GM23338 (cell line): ENCODE data around the gene ANKZF1. TPM values are rescaled to one million over a fixed set of nuclear protein-coding genes. Genes with fewer than 3 reads are reported as not detected.

Source experiments
- ATAC-seq: fragments of 200-7000 bp; cut with Tn5 transposase; 3 replicates; pipeline ENCODE4 v1.9.1; 2020
- DNase-seq: peaks from one replicate; pipeline ENCODE4 v3.0.0-alpha.2; 2015; ENCODE audit warnings: low spot score
- H2AFZ ChIP-seq: fragments of 200-600 bp; sonication (generic); 2 replicates; pipeline ENCODE4 v1.8.0; 2016; ENCODE audit warnings: antibody characterized with exemption, mild to moderate bottlenecking, moderate library complexity
- H3F3A ChIP-seq: fragments of 200-600 bp; sonication (generic); replicated peaks from 2 replicates; pipeline ENCODE4 v1.8.0; 2017; ENCODE audit warnings: antibody characterized with exemption, mixed run types, low read depth
- H3K27ac ChIP-seq: fragments of 200-600 bp; sonication (generic); 2 replicates; pipeline ENCODE4 v1.6.1; 2016; ENCODE audit warnings: low read depth
- H3K27me3 ChIP-seq: fragments of 200-600 bp; sonication (generic); 2 replicates; pipeline ENCODE4 v1.8.0; 2016; ENCODE audit warnings: mild to moderate bottlenecking, mixed run types, moderate library complexity; ENCODE audit not compliant: insufficient read depth
- H3K36me3 ChIP-seq: fragments of 200-600 bp; sonication (generic); 2 replicates; pipeline ENCODE4 v1.8.0; 2016; ENCODE audit warnings: mild to moderate bottlenecking; ENCODE audit not compliant: insufficient read depth
- H3K4me1 ChIP-seq: fragments of 200-600 bp; sonication (generic); 2 replicates; pipeline ENCODE4 v1.8.0; 2016; ENCODE audit warnings: mild to moderate bottlenecking, moderate library complexity; ENCODE audit not compliant: insufficient read depth
- H3K4me2 ChIP-seq: fragments of 200-600 bp; sonication (generic); 2 replicates; pipeline ENCODE4 v1.7.1; 2017; ENCODE audit warnings: mixed run types
- H3K4me3 ChIP-seq: fragments of 200-600 bp; sonication (generic); 2 replicates; pipeline ENCODE4 v1.6.1; 2016; ENCODE audit warnings: mixed run types
- H3K79me2 ChIP-seq: fragments of 200-600 bp; sonication (generic); replicated peaks from 2 replicates; pipeline ENCODE4 v1.8.0; 2017; ENCODE audit warnings: mild to moderate bottlenecking; ENCODE audit not compliant: insufficient read depth
- H3K9me2 ChIP-seq: fragments of 200-600 bp; sonication (generic); 2 replicates; pipeline ENCODE4 v1.8.0; 2017; ENCODE audit not compliant: insufficient read depth
- H4K20me1 ChIP-seq: fragments of 200-600 bp; sonication (generic); replicated peaks from 2 replicates; pipeline ENCODE4 v1.8.0; 2017; ENCODE audit warnings: mild to moderate bottlenecking; ENCODE audit not compliant: insufficient read depth
- H3K27ac Mint-ChIP-seq: 2 replicates; pipeline ENCODE4 v1.8.0; 2020; ENCODE audit warnings: inconsistent platforms, mild to moderate bottlenecking, moderate library complexity, mixed read lengths
- H3K27me3 Mint-ChIP-seq: 3 replicates; pipeline ENCODE4 v1.8.0; 2022; ENCODE audit warnings: low read depth, mild to moderate bottlenecking, moderate library complexity, mixed read lengths, inconsistent platforms; ENCODE audit not compliant: insufficient read depth, poor library complexity
- H3K36me3 Mint-ChIP-seq: 3 replicates; pipeline ENCODE4 v1.8.0; 2021; ENCODE audit warnings: low read depth, mild to moderate bottlenecking, inconsistent platforms, moderate library complexity, mixed read lengths
- H3K4me1 Mint-ChIP-seq: 3 replicates; pipeline ENCODE4 v1.8.0; 2020; ENCODE audit warnings: mild to moderate bottlenecking, inconsistent platforms, mixed read lengths
- H3K4me3 Mint-ChIP-seq: 3 replicates; pipeline ENCODE4 v1.8.0; 2021; ENCODE audit warnings: moderate library complexity, mild to moderate bottlenecking, inconsistent platforms, mixed read lengths
- H3K9me3 Mint-ChIP-seq: 3 replicates; pipeline ENCODE4 v1.8.0; 2020; ENCODE audit warnings: moderate library complexity, mild to moderate bottlenecking, inconsistent platforms, mixed read lengths
- CREB1 ChIP-seq: fragments of 250-450 bp; sonication (Bioruptor Pico); IDR thresholded peaks from 2 replicates; pipeline ENCODE4 v1.5.0; 2020; ENCODE audit warnings: low read depth, mild to moderate bottlenecking, moderate library complexity
- CTCF ChIP-seq, 2 experiments: fragments of 200-600 bp in 1 of 2; sonication (generic) in 1 of 2; conservative IDR thresholded peaks; 2 replicates each; pipeline versions ENCODE4 v1.5.1 to v1.6.1; 2016 to 2017; ENCODE audit warnings: antibody characterized with exemption in 2 of 2, low read depth in 2 of 2, mild to moderate bottlenecking in 2 of 2, moderate library complexity in 1 of 2
- ETS1 ChIP-seq: IDR thresholded peaks from 2 replicates; pipeline ENCODE4 v1.6.1; 2016; ENCODE audit warnings: antibody characterized with exemption
- EZH2 ChIP-seq: fragments of 200-600 bp; sonication (generic); IDR thresholded peaks from one replicate; pipeline ENCODE4 v1.8.0; 2017; ENCODE audit warnings: antibody characterized with exemption, mild to moderate bottlenecking, low read depth; ENCODE audit not compliant: unreplicated experiment
- EZH2phosphoT487 ChIP-seq: fragments of 200-600 bp; sonication (generic); IDR thresholded peaks from one replicate; pipeline ENCODE4 v1.8.1; 2018; ENCODE audit warnings: antibody characterized with exemption; ENCODE audit not compliant: unreplicated experiment
- NANOG ChIP-seq: IDR thresholded peaks from 2 replicates; pipeline ENCODE4 v1.6.1; 2016; ENCODE audit warnings: antibody characterized with exemption, borderline replicate concordance
- REST ChIP-seq: IDR thresholded peaks from one replicate; pipeline ENCODE4 v1.6.1; 2018; ENCODE audit warnings: antibody characterized with exemption; ENCODE audit not compliant: unreplicated experiment
- STAT1 ChIP-seq: IDR thresholded peaks from one replicate; pipeline ENCODE4 v1.6.1; 2016; ENCODE audit warnings: antibody characterized with exemption; ENCODE audit not compliant: unreplicated experiment
- ZNF114 ChIP-seq: fragments of 250-450 bp; sonication (Bioruptor Pico); IDR thresholded peaks from 2 replicates; pipeline ENCODE4 v1.5.0; 2020; ENCODE audit warnings: mild to moderate bottlenecking, moderate library complexity
- ZNF331 ChIP-seq: fragments of 250-450 bp; sonication (Bioruptor Pico); IDR thresholded peaks from 2 replicates; pipeline ENCODE4 v1.5.0; 2020; ENCODE audit warnings: low read depth, mild to moderate bottlenecking, moderate library complexity
- ZNF462 ChIP-seq: fragments of 250-450 bp; sonication (Bioruptor Pico); IDR thresholded peaks from 2 replicates; pipeline ENCODE4 v1.5.0; 2020; ENCODE audit warnings: mild to moderate bottlenecking, moderate library complexity
- polyA plus RNA-seq: library from polyadenylated mRNA; unstranded; fragments of >200 nt; fragmentation: Nextera tagmentation; extraction: Ambion mirVana; gene quantifications from 2 replicates; pipeline ENCODE4 v1.2.1, GENCODE V29; 2016
- total RNA-seq: library from RNA; depleted of rRNA; stranded (reverse); fragments of >200 nt; shearing (Covaris generic); gene quantifications from 2 replicates; pipeline ENCODE4 v1.2.3, GENCODE V29; 2014

ANKZF1 gene
- total and polyA plus RNA-seq, 2 experiments from 2014 or later: 29.9 to 61.9 TPM

GRCh38 chr2:219252900-219253752, 23.5 kb downstream of the ANKZF1 start, which contains the start of gene TUBA4B:
TUBA4B (plus strand) TSS chr2:219253243; CDS start chr2:219253408, 165 bp downstream.
- Mint-ChIP-seq H3K4me3 (peak within 1 kb of the TSS; percentile 85), H3K36me3 (peaks cover 37% of the 10 kb centered on the region), H3K27me3 (peaks cover 41% of the 10 kb centered on the region), H3K9me3 (no peaks in the 10 kb centered on the region), H3K27ac (peak within 1 kb of the TSS; percentile 77), H3K4me1 (peaks cover 43% of the 10 kb centered on the region)
- Histone ChIP-seq H3K4me1 (peaks cover 7% of the 10 kb centered on the region; the same call in 1 of the 2 replicates), H4K20me1 (no peaks in the 10 kb centered on the region), H3K4me3 (peak within 1 kb of the TSS; percentile 74), H3K27ac (no peak within 1 kb of the TSS), H3K36me3 (peaks cover 3% of the 10 kb centered on the region; the same call in 1 of the 2 replicates), H2AFZ (peak within 1 kb of the TSS; percentile 84), H3K79me2 (no peaks in the 10 kb centered on the region), H3K27me3 (peaks cover 48% of the 10 kb centered on the region), H3K4me2 (peak within 1 kb of the TSS; percentile 96), H3F3A (no peaks in the 10 kb centered on the region; the same call in 1 of the 2 replicates), H3K9me2 (no peaks in the 10 kb centered on the region)
- 0 out of 2 replicates have a peak, but pooled peaks have one; percentile 47 for TF ChIP-seq ETS1
- TF ChIP-seq ZNF462 (CRISPR knock-in tag): no peak
- TF ChIP-seq STAT1: no peak
- TF ChIP-seq CREB1 (CRISPR knock-in tag): 0 out of 2 replicates have a peak, but pooled peaks have one; percentile 20
- no peak for TF ChIP-seq EZH2
- no peak for TF ChIP-seq ZNF114 (CRISPR knock-in tag)
- no peak for TF ChIP-seq REST
- no peak for TF ChIP-seq EZH2phosphoT487
- no peak for TF ChIP-seq NANOG
- no peak for TF ChIP-seq CTCF (conservative IDR thresholded peaks at IDR 0.05; ENCODE audit: low read depth in 2 of 2)
- no peak for TF ChIP-seq ZNF331 (CRISPR knock-in tag)
- peak; percentile 66 for ATAC-seq
- DNase-seq: peak; percentile 81
